MM.1S (cell line): ENCODE measurements around the gene CTNNA3.

Source experiments
- DNase-seq: peaks from one replicate; pipeline ENCODE4 v3.0.0-alpha.2; 2015
- H2AFZ ChIP-seq: fragments of 300-600 bp; sonication (generic); 2 replicates; pipeline ENCODE4 v1.6.0; 2016; ENCODE audit warnings: antibody characterized with exemption, low read length
- H3F3A ChIP-seq: fragments of 300-600 bp; sonication (generic); 2 replicates; pipeline ENCODE4 v1.6.1; 2016; ENCODE audit warnings: mild to moderate bottlenecking, antibody characterized with exemption, low read length, moderate library complexity, mixed read lengths; ENCODE audit not compliant: insufficient read depth
- H3K27ac ChIP-seq: fragments of 300-600 bp; sonication (generic); 2 replicates; pipeline ENCODE4 v1.5.1; 2016; ENCODE audit warnings: mild to moderate bottlenecking, low read length
- H3K27me3 ChIP-seq: fragments of 300-600 bp; sonication (generic); replicated peaks from 2 replicates; pipeline ENCODE4 v1.6.0; 2016; ENCODE audit warnings: low read length; ENCODE audit not compliant: insufficient read depth
- H3K36me3 ChIP-seq: fragments of 300-600 bp; sonication (generic); replicated peaks from 2 replicates; pipeline ENCODE4 v1.6.1; 2016; ENCODE audit warnings: mild to moderate bottlenecking, low read length, mixed read lengths; ENCODE audit not compliant: insufficient read depth
- H3K4me1 ChIP-seq: fragments of 300-600 bp; sonication (generic); 2 replicates; pipeline ENCODE4 v1.6.1; 2016; ENCODE audit warnings: low read length, mixed read lengths
- H3K4me2 ChIP-seq: fragments of 300-600 bp; sonication (generic); 2 replicates; pipeline ENCODE4 v1.6.0; 2016; ENCODE audit warnings: low read depth, low read length
- H3K4me3 ChIP-seq: fragments of 300-600 bp; sonication (generic); 2 replicates; pipeline ENCODE4 v1.5.1; 2016; ENCODE audit warnings: low read length, mixed read lengths
- H3K79me2 ChIP-seq: fragments of 300-600 bp; sonication (generic); 2 replicates; pipeline ENCODE4 v1.6.1; 2016; ENCODE audit warnings: mixed run types, low read length, mixed read lengths
- H3K9ac ChIP-seq: fragments of 300-600 bp; sonication (generic); 2 replicates; pipeline ENCODE4 v1.6.1; 2016; ENCODE audit warnings: low read length, mixed read lengths
- H3K9me2 ChIP-seq: fragments of 300-600 bp; sonication (generic); replicated peaks from 2 replicates; pipeline ENCODE4 v1.6.1; 2016; ENCODE audit warnings: mild to moderate bottlenecking, low read length, mixed read lengths; ENCODE audit not compliant: insufficient read depth
- H3K9me3 ChIP-seq: fragments of 300-600 bp; sonication (generic); replicated peaks from 2 replicates; pipeline ENCODE4 v1.6.1; 2016; ENCODE audit warnings: mild to moderate bottlenecking, low read length, mixed read lengths; ENCODE audit not compliant: insufficient read depth
- H4K20me1 ChIP-seq: fragments of 300-600 bp; sonication (generic); 2 replicates; pipeline ENCODE4 v1.6.1; 2016; ENCODE audit warnings: mild to moderate bottlenecking, low read length, moderate library complexity, mixed read lengths; ENCODE audit not compliant: insufficient read depth
- CTCF ChIP-seq: fragments of 300-600 bp; sonication (generic); IDR thresholded peaks from 2 replicates; pipeline ENCODE4 v1.5.1; 2016; ENCODE audit warnings: antibody characterized with exemption, low read length, mixed read lengths
- EZH2 ChIP-seq: fragments of 300-600 bp; sonication (generic); optimal IDR thresholded peaks from 2 replicates; pipeline ENCODE3; 2017; ENCODE audit warnings: low read depth, mild to moderate bottlenecking, antibody characterized with exemption, low read length, mixed read lengths
- EZH2phosphoT487 ChIP-seq: fragments of 300-600 bp; sonication (generic); IDR thresholded peaks from 2 replicates; pipeline ENCODE4 v1.6.1; 2018; ENCODE audit warnings: antibody characterized with exemption, low read length

Gene CTNNA3

GRCh38 chr10:66656499-66656898 lies 1039.5 kb downstream of the CTNNA3 start:
- Histone ChIP-seq H3K79me2 (no peaks in the 10 kb centered on the region), H3K4me3 (no peak overlapping the region), H3K4me2 (no peak overlapping the region), H3K27ac (no peak overlapping the region), H3K9me3 (no peaks in the 10 kb centered on the region), H3K9ac (no peak overlapping the region), H3K36me3 (no peaks in the 10 kb centered on the region), H3K27me3 (no peaks in the 10 kb centered on the region), H3F3A (no peaks in the 10 kb centered on the region), H2AFZ (no peak overlapping the region), H3K9me2 (no peaks in the 10 kb centered on the region), H3K4me1 (no peaks in the 10 kb centered on the region), H4K20me1 (no peaks in the 10 kb centered on the region)
- TF ChIP-seq EZH2phosphoT487 (no peak), CTCF (no peak), EZH2 (no peak)
- no peak for DNase-seq

GRCh38 chr10:66654861-66655260 lies 1041.1 kb downstream of the CTNNA3 start:
- Histone ChIP-seq H3K27ac (no peak overlapping the region), H3K9me3 (no peaks in the 10 kb centered on the region)
- TF ChIP-seq CTCF (no peak), EZH2phosphoT487 (no peak), EZH2 (no peak)

GRCh38 chr10:66651308-66652082 lies 1044.5 kb downstream of the CTNNA3 start:
- TF ChIP-seq EZH2: no peak
- Histone ChIP-seq H3K9ac (no peak overlapping the region), H3K27ac (no peak overlapping the region)

More at GRCh38 chr10:66654861-66655260, 1041.1 kb downstream of the CTNNA3 start:
- no peaks in the 10 kb centered on the region for H3F3A ChIP-seq
- H3K4me2 ChIP-seq: no peak overlapping the region
- no peaks in the 10 kb centered on the region for H3K9me2 ChIP-seq
- H3K27me3 ChIP-seq: no peaks in the 10 kb centered on the region
- no peak overlapping the region for H3K9ac ChIP-seq
- no peak overlapping the region for H2AFZ ChIP-seq
- H3K79me2 ChIP-seq: no peaks in the 10 kb centered on the region
- H3K36me3 ChIP-seq: no peaks in the 10 kb centered on the region
- no peak for DNase-seq
- H3K4me3 ChIP-seq: no peak overlapping the region
- H4K20me1 ChIP-seq: no peaks in the 10 kb centered on the region
- no peaks in the 10 kb centered on the region for H3K4me1 ChIP-seq

GRCh38 chr10:66649626-66650025 lies 1046.4 kb downstream of the CTNNA3 start:
- Histone ChIP-seq H3K79me2 (no peaks in the 10 kb centered on the region), H4K20me1 (no peaks in the 10 kb centered on the region), H3K9me2 (no peaks in the 10 kb centered on the region), H3K27ac (no peak overlapping the region), H3K4me3 (no peak overlapping the region), H3K4me2 (no peak overlapping the region), H3K9me3 (no peaks in the 10 kb centered on the region), H3K4me1 (no peaks in the 10 kb centered on the region), H3K27me3 (no peaks in the 10 kb centered on the region), H3K36me3 (no peaks in the 10 kb centered on the region), H3K9ac (no peak overlapping the region), H3F3A (no peaks in the 10 kb centered on the region), H2AFZ (no peak overlapping the region)
- TF ChIP-seq CTCF (no peak), EZH2phosphoT487 (no peak), EZH2 (no peak)
- DNase-seq: no peak

More at GRCh38 chr10:66651308-66652082, 1044.5 kb downstream of the CTNNA3 start:
- no peaks in the 10 kb centered on the region for H3K79me2 ChIP-seq
- H3K36me3 ChIP-seq: no peaks in the 10 kb centered on the region
- H2AFZ ChIP-seq: no peak overlapping the region
- H3K4me1 ChIP-seq: no peaks in the 10 kb centered on the region
- no peak for DNase-seq
- H3K27me3 ChIP-seq: no peaks in the 10 kb centered on the region
- no peak overlapping the region for H3K4me2 ChIP-seq
- H4K20me1 ChIP-seq: no peaks in the 10 kb centered on the region
- H3F3A ChIP-seq: no peaks in the 10 kb centered on the region
- no peaks in the 10 kb centered on the region for H3K9me3 ChIP-seq
- no peaks in the 10 kb centered on the region for H3K9me2 ChIP-seq
- H3K4me3 ChIP-seq: no peak overlapping the region
